HG03196 (cell line): ENCODE measurements around the gene AFF1.
"Not testable (repeated sequence)": the region's sequence is repeated elsewhere in the genome, so short reads cannot be mapped to it uniquely, and the experiment has no call there.

Source experiments
- ATAC-seq: cut with Tn5 transposase; IDR thresholded peaks from one replicate; pipeline ENCODE4 v1.9.1; 2021; ENCODE audit not compliant: unreplicated experiment

AFF1 gene

GRCh38 chr4:86977621-86978184 is 42.9 kb downstream of the AFF1 start:
- ATAC-seq: peak; percentile 90

GRCh38 chr4:86978709-86979108 is 43.9 kb downstream of the AFF1 start:
- no peak for ATAC-seq

GRCh38 chr4:86980230-86980629 is 45.4 kb downstream of the AFF1 start:
- ATAC-seq: no peak

- ATAC-seq: no peak
Observed at GRCh38 chr4:86981789-86982188, 47.0 kb downstream of the AFF1 start.

- not testable (repeated sequence) for ATAC-seq
Observed at GRCh38 chr4:86985852-86986251, 51.0 kb downstream of the AFF1 start.

- ATAC-seq: not testable (repeated sequence)
Observed at GRCh38 chr4:86989658-86990057, 54.8 kb downstream of the AFF1 start.

- ATAC-seq: no peak
Observed at GRCh38 chr4:86990510-86990909, 55.7 kb downstream of the AFF1 start.

- no peak for ATAC-seq
Observed at GRCh38 chr4:86991994-86992393, 57.2 kb downstream of the AFF1 start.

- ATAC-seq: no peak
Observed at GRCh38 chr4:86993909-86994681, 59.3 kb downstream of the AFF1 start.

GRCh38 chr4:86994686-86995085 is 59.9 kb downstream of the AFF1 start:
- no peak for ATAC-seq

GRCh38 chr4:86996510-86996909 is 61.7 kb downstream of the AFF1 start:
- not testable (repeated sequence) for ATAC-seq

GRCh38 chr4:86999136-86999643 is 64.4 kb downstream of the AFF1 start:
- no peak for ATAC-seq

GRCh38 chr4:87002682-87003043 is 67.9 kb downstream of the AFF1 start:
- ATAC-seq: no peak

- ATAC-seq: no peak
Observed at GRCh38 chr4:87003266-87003665, 68.5 kb downstream of the AFF1 start.

- ATAC-seq: no peak
Observed at GRCh38 chr4:87005369-87005689, 70.5 kb downstream of the AFF1 start.

GRCh38 chr4:87005690-87006425 is 71.0 kb downstream of the AFF1 start:
- peak; percentile 5 for ATAC-seq

- ATAC-seq: no peak
Observed at GRCh38 chr4:87006426-87006675, 71.5 kb downstream of the AFF1 start.

GRCh38 chr4:87006676-87007527 is 72.1 kb downstream of the AFF1 start:
- ATAC-seq: peak; percentile 82

GRCh38 chr4:87007528-87008446 is 73.0 kb downstream of the AFF1 start:
- ATAC-seq: no peak

GRCh38 chr4:87009095-87009648 is 74.4 kb downstream of the AFF1 start:
- ATAC-seq: no peak
